Astrocyte of the spinal cord (primary cell): ENCODE results near the gene HPCA.

Experiments
- DNase-seq: peaks from one replicate; pipeline ENCODE4 v3.0.0; 2011; ENCODE audit warnings: low read depth, low spot score
- H3K4me3 ChIP-seq: 2 replicates; pipeline ENCODE4 v1.5.1; 2011; ENCODE audit warnings: low read depth, mild to moderate bottlenecking, low read length, moderate library complexity
- CTCF ChIP-seq: IDR thresholded peaks from 2 replicates; pipeline ENCODE4 v1.5.1; 2012; ENCODE audit warnings: low read depth, mild to moderate bottlenecking, low read length, inconsistent platforms
- in situ Hi-C: cut with HindIII; loops from 2 replicates; pipeline ENCODE4 v1.10.0; 2017; ENCODE audit warnings: low sequenced_read_pairs

Gene HPCA

GRCh38 chr1:32877211-32878110 lies 8.8 kb upstream of the HPCA start:
- in situ Hi-C loops = no loop called here
- no peak for TF ChIP-seq CTCF

DNA sequence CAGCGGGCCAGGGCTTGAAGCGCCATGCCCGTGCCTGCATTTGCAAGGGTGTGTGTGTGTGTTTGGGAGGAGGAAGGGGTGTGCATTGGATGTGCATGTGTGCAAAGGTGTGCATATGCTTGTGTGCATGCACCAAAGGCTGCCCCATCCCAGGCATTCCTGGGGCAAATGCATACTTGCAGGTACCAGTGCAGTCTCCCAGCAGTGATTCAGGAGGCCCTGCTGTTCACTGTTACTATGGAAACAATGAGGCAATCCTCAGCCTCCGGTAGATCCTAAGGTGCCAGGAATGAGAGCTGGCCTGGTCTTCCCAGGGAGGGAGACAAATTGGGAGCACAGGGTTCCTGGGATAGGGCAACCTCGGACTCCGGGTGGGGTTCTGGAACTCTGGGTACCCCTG lies 8.1 kb upstream of the HPCA start:
- TF ChIP-seq CTCF = no peak
- in situ Hi-C loops = no loop called here
- H3K4me3 ChIP-seq = no peak overlapping the region
- peak; percentile 19 for DNase-seq

More at GRCh38 chr1:32877211-32878110, 8.8 kb upstream of the HPCA start:
- no peak for DNase-seq
- no peak overlapping the region for H3K4me3 ChIP-seq

- DNase-seq = no peak
- in situ Hi-C loops = no loop called here
- no peak for TF ChIP-seq CTCF
- H3K4me3 ChIP-seq = no peak overlapping the region
These were observed 7.7 kb upstream of the HPCA start for GRCh38 chr1:32878637-32879041.

GRCh38 chr1:32881291-32881690 lies 5.0 kb upstream of the HPCA start:
- in situ Hi-C loops = no loop called here
- no peak overlapping the region for H3K4me3 ChIP-seq

DNA sequence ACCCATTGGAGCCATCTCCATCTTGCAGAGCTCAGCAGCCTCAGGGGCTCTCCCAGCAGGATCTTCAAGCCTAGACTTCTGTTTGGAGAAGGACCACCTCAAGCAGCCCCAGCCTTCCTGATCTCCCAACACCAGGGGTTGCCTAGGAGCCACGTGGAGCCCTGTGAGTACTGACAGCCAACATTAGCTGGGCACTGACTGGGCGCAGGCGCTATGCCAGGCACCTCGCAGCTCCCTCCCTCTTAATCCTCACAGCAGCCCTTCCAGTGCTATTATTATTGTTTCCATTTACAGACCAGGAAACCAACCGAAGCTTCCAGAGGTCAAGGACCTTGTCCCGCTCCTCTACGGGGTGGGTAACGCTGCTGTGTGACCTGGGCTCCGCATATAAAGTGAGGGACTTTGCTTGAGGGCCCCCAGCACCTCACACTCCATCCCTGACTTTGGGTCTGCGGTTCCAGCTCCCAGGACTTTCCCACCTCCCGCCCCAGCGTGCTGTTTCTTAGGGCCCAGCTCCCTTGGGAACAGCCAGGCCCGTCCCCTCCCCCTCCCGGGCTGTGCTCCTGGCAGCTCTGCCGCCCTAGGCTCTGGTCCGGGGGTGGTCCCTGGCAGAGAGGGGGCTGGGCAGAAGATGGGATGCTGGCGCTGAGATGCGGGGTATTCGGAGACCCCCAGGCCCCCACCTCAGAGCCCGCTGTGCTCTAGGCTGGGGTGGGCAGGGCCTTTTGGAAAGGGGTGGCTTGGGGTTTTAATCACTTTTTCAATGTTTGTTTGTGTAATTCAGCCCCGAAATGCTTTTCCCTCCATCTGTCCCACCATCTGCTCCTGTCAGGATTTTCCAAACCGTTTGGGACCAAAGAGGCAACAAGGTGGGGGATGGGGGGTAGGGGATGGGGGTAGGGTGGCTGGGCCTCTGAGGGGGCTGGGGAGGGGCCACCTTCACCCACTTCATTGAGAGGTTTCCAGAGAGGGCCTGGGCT lies 4.1 kb upstream of the HPCA start:
- TF ChIP-seq CTCF = no peak
- in situ Hi-C loops = no loop called here
- DNase-seq = no peak
- H3K4me3 ChIP-seq = no peak overlapping the region

More at GRCh38 chr1:32881291-32881690, 5.0 kb upstream of the HPCA start:
- no peak for TF ChIP-seq CTCF
- no peak for DNase-seq

DNA sequence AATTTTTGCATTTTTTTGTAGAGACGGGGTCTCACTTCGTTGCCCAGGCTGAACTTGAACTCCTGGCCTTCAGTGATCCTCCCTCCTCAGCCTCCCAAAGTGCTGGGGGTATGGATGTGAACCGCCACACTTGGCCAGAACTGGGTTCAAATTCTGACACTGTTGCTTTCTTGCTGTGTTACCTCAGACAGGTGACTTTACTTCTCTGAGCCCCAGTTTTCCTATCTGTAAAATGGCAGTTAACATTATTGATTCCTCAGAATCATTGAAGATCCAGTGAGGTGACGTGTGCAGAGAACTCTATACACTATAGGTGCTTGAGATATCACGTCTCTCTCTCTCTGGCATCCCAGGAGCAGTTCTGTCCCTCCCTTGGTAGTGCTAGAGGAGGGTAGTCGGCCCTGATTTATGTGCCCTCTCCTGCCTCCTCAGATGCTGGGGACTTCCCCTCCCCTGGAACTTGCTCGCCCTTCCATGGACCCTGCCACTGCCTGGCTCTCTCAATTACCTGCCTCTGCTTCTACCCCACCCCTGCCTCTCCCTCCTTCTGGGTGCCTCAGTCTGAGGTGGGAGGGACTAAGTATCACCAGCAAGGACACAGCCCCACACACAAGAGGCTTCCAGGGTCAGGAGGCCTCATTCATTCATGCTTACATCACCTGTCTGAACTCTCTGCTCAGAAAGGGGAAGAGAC lies 2.8 kb upstream of the HPCA start:
- TF ChIP-seq CTCF = no peak
- in situ Hi-C loops = no loop called here
- DNase-seq = no peak
- no peak overlapping the region for H3K4me3 ChIP-seq
